HG02938 (cell line): ENCODE measurements around the gene XPO1.
"Not testable (repeated sequence)": the region's sequence is repeated elsewhere in the genome, so short reads cannot be mapped to it uniquely, and the experiment has no call there.

Source experiments
- ATAC-seq: cut with Tn5 transposase; IDR thresholded peaks from one replicate; pipeline ENCODE4 v1.9.1; 2021; ENCODE audit warnings: mild to moderate bottlenecking, moderate library complexity; ENCODE audit not compliant: unreplicated experiment

XPO1 gene, protein sequence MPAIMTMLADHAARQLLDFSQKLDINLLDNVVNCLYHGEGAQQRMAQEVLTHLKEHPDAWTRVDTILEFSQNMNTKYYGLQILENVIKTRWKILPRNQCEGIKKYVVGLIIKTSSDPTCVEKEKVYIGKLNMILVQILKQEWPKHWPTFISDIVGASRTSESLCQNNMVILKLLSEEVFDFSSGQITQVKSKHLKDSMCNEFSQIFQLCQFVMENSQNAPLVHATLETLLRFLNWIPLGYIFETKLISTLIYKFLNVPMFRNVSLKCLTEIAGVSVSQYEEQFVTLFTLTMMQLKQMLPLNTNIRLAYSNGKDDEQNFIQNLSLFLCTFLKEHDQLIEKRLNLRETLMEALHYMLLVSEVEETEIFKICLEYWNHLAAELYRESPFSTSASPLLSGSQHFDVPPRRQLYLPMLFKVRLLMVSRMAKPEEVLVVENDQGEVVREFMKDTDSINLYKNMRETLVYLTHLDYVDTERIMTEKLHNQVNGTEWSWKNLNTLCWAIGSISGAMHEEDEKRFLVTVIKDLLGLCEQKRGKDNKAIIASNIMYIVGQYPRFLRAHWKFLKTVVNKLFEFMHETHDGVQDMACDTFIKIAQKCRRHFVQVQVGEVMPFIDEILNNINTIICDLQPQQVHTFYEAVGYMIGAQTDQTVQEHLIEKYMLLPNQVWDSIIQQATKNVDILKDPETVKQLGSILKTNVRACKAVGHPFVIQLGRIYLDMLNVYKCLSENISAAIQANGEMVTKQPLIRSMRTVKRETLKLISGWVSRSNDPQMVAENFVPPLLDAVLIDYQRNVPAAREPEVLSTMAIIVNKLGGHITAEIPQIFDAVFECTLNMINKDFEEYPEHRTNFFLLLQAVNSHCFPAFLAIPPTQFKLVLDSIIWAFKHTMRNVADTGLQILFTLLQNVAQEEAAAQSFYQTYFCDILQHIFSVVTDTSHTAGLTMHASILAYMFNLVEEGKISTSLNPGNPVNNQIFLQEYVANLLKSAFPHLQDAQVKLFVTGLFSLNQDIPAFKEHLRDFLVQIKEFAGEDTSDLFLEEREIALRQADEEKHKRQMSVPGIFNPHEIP (N-terminal part only)

DNA sequence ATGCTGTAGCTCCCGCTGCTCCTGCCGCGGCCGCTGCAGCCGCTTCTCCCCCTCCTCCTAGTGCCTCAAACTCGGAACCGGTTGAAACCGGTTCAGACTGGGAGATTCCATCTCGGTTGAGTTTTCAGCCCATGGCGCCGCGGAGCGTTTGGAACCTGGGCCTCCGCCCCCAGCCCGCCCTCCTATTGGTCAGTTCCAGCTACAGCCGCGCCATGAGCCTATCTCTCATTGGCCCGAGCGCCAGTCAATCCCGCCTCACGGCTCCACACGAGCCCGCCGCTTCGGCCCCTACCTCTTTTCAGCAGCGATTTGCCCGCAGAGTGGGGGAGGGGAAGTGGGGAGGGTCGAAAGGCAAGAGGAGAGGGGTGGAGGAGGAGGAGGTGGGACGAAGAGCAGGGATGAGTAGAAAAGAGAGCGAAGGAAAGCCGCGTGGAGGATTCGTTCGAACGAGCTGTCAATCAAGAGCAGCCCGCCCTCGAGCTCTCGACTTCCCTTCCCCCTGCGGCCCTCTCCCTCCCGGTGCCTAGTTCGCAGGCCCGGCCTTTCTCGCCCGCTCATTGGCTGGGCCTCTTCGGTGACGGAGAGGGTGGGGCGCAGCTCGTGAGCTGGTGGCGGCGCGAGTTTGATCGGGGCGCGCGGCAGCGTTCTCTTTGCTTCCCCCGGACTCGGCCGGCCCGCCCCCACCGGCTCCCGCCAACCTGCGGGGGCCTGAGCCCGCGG lies at the start of gene XPO1:
XPO1 (minus strand) TSS at position 157 of the 720 bp plus-strand sequence. CDS start 4,459 bp downstream, outside the sequence.
- peak; percentile 80 for ATAC-seq

DNA sequence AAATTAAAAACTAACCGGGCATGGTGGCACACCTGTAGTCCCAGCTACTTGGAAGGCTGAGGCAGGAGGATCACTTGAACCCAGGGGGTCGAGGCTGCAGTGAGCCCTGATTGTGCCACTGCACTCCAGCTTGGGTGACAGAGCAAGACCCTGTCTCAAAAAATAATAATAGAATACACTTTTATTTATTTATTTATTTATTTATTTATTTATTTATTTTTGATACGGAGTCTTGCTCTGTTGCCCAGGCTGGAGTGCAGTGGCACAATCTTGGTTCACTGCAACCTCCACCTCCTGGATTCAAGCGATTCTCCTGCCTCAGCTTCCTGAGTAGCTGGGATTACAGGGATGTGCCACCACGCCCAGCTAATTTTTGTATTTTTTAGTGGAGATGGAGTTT lies 48.8 kb upstream of the XPO1 start:
- not testable (repeated sequence) for ATAC-seq

DNA sequence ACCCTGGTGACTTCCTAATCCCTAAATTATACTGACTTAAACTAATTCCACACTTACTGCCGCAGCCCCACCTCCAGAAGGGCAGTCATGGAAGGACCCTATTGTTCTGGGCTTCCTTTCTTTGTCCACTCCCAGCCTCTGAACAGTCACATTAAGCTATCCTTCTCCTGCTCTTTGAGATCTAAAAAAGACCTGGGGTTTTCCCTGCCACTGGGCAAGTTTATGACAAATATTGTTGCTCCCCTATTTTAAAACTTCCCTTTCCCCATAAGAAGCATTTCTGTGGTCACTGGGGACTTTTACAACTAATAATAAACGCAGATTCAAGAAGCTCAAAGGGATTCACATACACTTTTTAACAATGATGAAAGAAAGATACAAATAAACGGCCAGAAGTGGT lies 47.2 kb upstream of the XPO1 start:
- no peak for ATAC-seq

GRCh38 chr2:61584368-61584767 lies 46.2 kb upstream of the XPO1 start:
- ATAC-seq: not testable (repeated sequence)

GRCh38 chr2:61582165-61582564 lies 44.0 kb upstream of the XPO1 start:
- ATAC-seq: no peak

DNA sequence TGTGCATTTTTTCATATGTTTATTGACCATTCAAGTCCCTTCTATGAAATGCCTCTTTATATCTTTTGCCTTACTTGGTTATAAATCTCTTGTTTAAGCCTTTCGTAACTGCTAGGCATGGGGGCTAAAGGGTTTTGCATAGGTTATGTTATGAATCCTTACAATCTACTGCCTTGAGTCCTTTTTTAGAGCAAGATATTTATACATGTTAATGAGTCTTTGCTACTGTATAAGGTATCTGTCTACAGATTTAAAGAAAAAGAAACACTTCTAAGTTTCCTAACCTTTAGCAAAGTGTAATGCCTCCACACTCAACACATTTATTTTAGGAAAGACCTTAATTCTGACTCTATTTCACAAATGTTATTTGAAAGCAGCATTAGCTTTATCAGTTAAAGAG lies 43.6 kb upstream of the XPO1 start:
- ATAC-seq: no peak

DNA sequence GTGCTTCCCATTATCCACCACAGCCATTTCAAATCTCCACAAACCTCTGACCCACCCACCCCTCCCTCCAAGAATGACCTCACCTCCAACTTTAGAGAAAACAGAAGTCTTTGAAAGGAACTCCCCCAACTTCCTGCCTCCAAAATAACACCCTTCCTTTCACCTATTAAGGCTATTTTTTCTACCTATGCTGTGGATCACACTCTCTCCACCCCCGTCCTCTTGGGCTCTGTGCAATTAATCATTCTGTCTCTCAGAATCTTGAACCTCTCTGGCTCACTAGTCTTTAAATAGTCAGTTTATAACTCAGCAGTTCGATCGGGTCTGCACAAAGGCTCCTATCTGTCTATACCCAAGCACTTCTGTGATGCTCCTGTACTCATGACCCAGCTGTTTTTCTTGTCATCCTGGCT lies 37.3 kb upstream of the XPO1 start:
- no peak for ATAC-seq

- no peak for ATAC-seq
Observed at GRCh38 chr2:61566566-61566965, 28.4 kb upstream of the XPO1 start.

DNA sequence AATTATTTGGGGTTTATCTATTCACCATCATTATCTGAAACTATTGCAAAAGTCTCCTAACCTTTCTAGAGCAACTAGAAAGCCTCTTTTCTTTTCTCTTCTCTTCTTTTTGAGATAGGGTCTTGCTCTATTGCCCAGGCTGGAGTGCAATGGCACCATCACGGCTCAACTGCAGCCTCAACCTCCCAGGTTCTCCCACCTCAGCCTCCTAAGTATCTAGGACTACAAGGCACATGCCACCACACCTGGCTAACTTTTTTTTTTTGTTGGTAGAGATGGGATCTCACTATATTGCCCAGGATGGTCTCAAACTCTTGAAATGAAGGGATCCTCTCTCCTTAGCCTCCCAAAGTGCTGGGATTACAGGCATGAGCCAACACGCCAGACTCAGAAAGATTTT lies 24.5 kb upstream of the XPO1 start:
- no peak for ATAC-seq

DNA sequence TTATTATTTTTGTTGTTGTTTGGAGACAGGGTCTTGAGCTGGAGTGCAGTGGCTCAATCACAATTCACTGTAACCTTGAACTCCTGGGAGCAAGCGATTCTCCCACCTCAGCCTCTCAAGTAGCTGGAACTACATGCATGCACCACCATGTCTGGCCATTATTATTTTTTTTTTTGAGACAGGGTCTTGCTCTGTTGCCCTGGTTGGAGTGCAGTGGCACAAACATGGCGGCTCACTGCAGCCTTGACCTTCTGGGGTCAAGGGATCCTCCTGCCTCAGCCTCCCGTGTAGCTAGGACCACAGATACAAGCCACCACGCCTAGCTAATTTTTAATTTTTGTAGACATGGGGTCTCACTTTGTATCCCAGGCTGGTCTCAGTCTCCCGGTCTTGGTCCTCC lies 20.0 kb upstream of the XPO1 start:
- no peak for ATAC-seq

DNA sequence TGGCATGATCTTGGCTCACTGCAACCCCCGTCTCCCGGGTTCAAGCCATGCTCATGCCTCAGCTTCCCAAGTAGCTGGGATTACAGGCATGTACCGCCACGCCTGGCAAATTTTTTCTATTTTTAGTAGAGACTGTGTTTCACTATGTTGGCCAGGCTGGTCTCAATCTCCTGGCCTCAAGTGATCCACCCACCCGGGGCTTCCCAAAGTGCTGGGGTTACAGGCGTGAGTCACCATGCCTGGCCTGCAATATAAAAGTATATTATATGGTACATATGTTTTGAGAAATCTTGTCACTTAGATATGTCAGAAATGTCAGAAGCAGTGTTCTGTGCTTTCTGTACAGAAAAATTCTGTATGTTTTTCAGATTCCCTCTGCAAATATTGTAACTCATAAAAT lies 19.2 kb upstream of the XPO1 start:
- ATAC-seq: no peak

DNA sequence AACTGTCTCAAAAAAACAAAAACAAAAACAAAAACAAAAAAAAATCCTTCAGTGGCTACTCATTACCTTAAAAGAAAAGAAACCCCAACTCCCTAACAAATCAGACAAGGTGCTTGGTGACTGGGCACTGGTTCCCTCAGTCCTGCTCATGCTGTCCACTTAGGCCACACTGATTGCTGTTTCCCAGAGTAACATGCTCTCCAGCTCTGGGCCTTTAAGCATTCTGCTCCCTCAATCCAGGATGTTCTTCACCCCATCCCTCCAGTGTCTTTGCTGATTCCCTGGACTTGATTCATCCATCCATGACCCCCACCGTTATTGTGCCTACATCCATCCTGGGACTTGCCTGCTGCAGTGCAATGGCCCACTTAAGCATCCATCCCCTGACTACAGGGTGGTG lies 16.4 kb upstream of the XPO1 start:
- ATAC-seq: no peak

DNA sequence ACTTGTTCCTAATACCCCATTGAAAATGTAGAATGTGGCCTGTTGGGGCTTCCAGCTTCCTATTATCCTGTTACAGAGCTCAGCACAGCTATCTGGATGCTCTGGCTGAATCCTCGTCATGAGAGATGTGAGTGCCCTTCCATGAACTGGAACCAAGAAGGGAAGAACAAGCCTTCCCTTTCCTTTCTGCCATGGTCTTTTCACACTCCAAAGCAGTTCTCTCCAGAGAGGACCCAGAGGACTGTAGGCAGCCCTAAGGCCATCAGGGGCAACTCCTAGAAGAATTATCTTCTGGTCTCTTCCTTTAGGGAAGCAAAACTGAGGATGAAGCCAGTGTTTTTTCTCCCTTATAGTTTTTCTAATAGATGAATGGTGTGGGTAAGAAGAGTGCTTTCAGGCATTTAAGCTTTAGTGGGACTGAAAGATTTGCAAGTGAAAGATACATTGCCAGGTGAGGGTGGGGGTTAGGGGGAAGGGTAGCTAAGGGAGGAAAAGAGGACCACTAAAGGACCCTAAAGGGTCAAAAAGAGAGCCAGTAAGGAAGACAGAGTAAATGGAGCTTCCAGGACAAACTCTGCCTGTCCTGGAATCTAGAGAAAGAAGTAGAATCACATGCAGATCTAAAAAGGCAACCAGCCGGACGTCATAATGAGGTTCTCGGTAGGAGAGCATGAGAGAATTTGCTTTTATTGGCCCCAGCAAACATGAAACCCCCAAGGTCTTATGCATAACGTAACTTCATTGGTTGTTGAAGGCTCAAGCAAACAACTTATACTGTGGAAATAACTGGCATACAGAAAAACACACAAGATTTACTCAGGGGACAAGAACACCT lies 12.4 kb upstream of the XPO1 start:
- no peak for ATAC-seq

GRCh38 chr2:61549546-61549945 lies 11.4 kb upstream of the XPO1 start:
- no peak for ATAC-seq

GRCh38 chr2:61543062-61543461 lies 4.9 kb upstream of the XPO1 start:
- no peak for ATAC-seq

GRCh38 chr2:61540167-61540566 lies 2.0 kb upstream of the XPO1 start:
- ATAC-seq: not testable (repeated sequence)

DNA sequence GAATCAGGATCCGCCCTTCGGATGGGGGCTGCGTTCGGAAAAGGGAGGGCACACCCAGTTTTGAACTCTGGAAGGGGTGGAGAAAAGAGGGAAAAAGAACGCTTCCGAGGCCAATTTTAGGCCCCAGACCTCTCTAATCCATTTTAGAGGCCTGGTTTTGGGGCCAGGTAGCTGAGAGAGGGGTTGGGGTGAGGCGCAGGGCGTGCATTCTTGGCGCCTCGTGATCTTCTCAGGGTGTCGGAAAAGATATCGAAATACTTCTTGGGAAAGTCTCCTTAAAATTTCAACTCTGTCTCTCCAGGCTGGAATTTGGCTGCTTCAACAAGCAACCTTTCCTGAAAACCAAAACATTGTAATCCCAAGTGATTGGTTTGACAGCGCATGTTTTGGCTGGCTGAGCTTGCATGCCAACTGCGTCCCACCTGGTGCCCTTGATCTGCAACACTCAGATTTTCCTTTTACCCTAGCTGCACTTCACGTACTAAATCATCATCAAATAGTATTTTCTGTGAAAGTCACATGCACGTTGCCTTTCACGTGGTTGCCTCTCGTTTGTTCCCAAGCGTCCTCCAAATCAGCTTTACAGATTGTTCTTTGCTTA lies 864 bp upstream of the XPO1 start:
- no peak for ATAC-seq

DNA sequence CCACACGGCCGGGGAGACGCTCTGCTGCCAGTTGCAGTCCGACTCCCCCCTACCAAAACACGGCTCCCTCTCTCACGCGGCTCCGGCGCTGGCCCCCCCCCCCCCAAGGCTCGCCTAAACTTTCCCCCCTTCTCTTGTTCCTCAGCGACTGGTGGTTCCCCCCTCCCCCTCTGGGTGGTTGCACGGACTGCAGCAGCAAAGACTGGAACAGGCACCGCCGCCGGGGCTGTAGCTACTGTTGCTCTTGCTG lies 281 bp downstream of the XPO1 start:
- no peak for ATAC-seq

DNA sequence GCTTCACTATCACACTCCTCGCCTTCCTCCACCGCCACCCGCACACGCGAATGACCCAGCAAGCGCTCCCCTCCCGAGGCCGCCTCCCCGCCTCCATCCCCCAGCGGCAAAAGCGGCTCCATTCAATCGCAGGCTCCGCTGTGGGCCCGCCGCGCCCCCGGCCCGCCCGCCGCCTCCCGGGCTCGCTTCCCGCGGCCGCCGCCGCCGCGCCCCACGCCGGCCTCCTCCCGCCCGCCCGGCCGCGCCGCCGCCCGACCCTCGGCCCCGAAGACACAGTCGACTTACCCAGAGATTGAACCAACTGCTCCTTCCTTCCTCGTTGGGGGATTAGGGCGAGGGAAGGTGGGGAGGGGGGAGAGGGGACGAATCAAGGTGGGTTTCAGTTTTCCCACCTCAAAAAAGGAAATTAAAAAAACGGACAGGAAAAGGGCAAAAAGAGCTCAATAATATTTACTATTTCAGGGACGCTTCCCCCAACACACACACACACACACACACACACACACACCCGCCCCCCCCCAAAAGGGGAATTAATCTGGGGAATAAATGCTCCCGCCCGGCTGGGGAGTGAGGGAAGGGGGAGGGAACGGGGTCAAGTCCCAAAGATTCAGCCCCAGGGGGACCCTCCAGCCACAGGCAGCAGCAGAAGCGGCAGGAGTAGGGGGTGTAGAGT lies 743 bp downstream of the XPO1 start:
- ATAC-seq: no peak
